Activated CD8-positive, alpha-beta T cell treated with anti-CD3 and anti-CD28 coated beads for 36 hours (primary cell): Measurements from ENCODE around the gene PNPLA7. TPM values are rescaled to one million over a fixed set of nuclear protein-coding genes. Genes with fewer than 3 reads are reported as not detected.

ENCODE experiments used
- ATAC-seq: fragments of 200-7000 bp; cut with Tn5 transposase; one replicate; pipeline ENCODE4 v1.10.0; 2021; ENCODE audit warnings: mild to moderate bottlenecking, moderate library complexity
- CTCF ChIA-PET: fragments of 350-600 bp; sonication (Branson Sonifier 250); formaldehyde crosslinking; loops from one replicate; lab custom pipeline; 2021; ENCODE audit warnings: antibody characterized with exemption; lab: Charles Lee
- POLR2A ChIA-PET: fragments of 350-600 bp; sonication (Branson Sonifier 250); formaldehyde crosslinking; loops from one replicate; lab custom pipeline; 2021; ENCODE audit warnings: antibody characterized with exemption; lab: Charles Lee
- DNase-seq: peaks from one replicate; pipeline ENCODE4 v3.0.0-alpha.2; 2020
- H3K27ac Mint-ChIP-seq: one replicate; pipeline ENCODE4 v1.8.0; 2021; ENCODE audit warnings: mild to moderate bottlenecking, mixed read lengths
- H3K27me3 Mint-ChIP-seq: one replicate; pipeline ENCODE4 v1.8.0; 2021; ENCODE audit warnings: mixed read lengths
- H3K36me3 Mint-ChIP-seq: one replicate; pipeline ENCODE4 v1.8.0; 2021; ENCODE audit warnings: low read depth, mixed read lengths
- H3K4me1 Mint-ChIP-seq: one replicate; pipeline ENCODE4 v1.8.0; 2021; ENCODE audit warnings: low read depth, mixed read lengths
- H3K4me3 Mint-ChIP-seq: one replicate; pipeline ENCODE4 v1.8.0; 2021; ENCODE audit warnings: mild to moderate bottlenecking, moderate library complexity, mixed read lengths
- H3K9me3 Mint-ChIP-seq: one replicate; pipeline ENCODE4 v1.8.0; 2021; ENCODE audit warnings: mixed read lengths
- intact Hi-C: fragments of 100-400 bp; cut with micrococcal nuclease; formaldehyde crosslinking; loops from one replicate; pipeline ENCODE4 v1.10.0; 2022
- total RNA-seq, 2 experiments: library from RNA; stranded (reverse); gene quantifications; one replicate each; pipeline ENCODE4 v1.2.3, GENCODE V29; 2021
- TF ChIP-seq, protein P1 (sequence below): fragments of 200-600 bp; IDR thresholded peaks from one replicate; pipeline ENCODE4 v1.8.0; 2022; ENCODE audit warnings: antibody characterized with exemption, mild to moderate bottlenecking

The PNPLA7 gene
- total RNA-seq, 2 experiments from 2014 or later, result 4.8 to 5.0 TPM

DNA sequence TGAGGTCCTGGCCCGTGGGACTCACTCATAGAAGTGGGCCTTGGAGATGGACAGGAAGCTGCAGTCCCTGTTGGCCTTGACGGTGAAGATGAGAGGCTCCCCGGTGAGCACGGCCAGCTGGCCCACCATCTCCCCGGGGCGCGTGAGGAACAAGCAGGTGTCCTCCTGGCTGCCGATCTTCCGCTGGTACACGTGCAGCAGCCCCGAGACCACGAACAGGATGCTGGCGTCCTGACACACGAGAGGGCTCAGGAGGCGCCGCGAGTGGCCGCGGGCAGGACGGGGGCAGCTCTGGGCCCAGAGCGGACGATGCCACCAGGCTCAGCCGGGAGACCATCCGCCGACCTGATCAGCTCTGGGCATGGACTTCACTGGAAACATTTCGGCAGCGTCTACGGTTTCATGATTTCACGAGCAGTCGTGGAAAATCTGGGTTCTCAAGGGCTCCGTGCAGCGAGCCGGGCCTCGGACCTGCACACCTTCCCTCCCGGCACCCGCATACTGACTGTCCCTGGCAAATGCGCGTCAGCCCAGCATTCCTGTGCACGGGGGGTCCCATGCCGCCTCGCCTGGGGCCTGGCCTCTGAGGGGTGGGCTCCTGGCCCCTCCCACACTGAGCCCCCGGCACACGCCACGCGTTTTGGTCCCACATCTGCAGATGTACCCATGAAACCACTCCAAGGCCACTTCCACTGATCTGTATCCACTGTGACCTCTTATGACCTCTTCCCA lies 49.4 kb downstream of the PNPLA7 start:
- H3K27me3 Mint-ChIP-seq, result no peaks in the 10 kb centered on the region
- H3K36me3 Mint-ChIP-seq, result peaks cover 6% of the 10 kb centered on the region
- no peak overlapping the region for H3K27ac Mint-ChIP-seq
- intact Hi-C loops, result no loop called here
- H3K9me3 Mint-ChIP-seq, result peaks cover 6% of the 10 kb centered on the region
- ATAC-seq, result no peak
- POLR2A ChIA-PET, result interaction anchor here (1.0 kb wide), 1 partner anchor 39 kb away, joined by 3 read pairs; no protein-coding TSS in a partner anchor
- DNase-seq, result no peak
- peaks cover 8% of the 10 kb centered on the region for H3K4me1 Mint-ChIP-seq
- no peak overlapping the region for H3K4me3 Mint-ChIP-seq
- TF ChIP-seq, protein P1, sequence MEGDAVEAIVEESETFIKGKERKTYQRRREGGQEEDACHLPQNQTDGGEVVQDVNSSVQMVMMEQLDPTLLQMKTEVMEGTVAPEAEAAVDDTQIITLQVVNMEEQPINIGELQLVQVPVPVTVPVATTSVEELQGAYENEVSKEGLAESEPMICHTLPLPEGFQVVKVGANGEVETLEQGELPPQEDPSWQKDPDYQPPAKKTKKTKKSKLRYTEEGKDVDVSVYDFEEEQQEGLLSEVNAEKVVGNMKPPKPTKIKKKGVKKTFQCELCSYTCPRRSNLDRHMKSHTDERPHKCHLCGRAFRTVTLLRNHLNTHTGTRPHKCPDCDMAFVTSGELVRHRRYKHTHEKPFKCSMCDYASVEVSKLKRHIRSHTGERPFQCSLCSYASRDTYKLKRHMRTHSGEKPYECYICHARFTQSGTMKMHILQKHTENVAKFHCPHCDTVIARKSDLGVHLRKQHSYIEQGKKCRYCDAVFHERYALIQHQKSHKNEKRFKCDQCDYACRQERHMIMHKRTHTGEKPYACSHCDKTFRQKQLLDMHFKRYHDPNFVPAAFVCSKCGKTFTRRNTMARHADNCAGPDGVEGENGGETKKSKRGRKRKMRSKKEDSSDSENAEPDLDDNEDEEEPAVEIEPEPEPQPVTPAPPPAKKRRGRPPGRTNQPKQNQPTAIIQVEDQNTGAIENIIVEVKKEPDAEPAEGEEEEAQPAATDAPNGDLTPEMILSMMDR, result no peak
- CTCF ChIA-PET, result no interaction called here

DNA sequence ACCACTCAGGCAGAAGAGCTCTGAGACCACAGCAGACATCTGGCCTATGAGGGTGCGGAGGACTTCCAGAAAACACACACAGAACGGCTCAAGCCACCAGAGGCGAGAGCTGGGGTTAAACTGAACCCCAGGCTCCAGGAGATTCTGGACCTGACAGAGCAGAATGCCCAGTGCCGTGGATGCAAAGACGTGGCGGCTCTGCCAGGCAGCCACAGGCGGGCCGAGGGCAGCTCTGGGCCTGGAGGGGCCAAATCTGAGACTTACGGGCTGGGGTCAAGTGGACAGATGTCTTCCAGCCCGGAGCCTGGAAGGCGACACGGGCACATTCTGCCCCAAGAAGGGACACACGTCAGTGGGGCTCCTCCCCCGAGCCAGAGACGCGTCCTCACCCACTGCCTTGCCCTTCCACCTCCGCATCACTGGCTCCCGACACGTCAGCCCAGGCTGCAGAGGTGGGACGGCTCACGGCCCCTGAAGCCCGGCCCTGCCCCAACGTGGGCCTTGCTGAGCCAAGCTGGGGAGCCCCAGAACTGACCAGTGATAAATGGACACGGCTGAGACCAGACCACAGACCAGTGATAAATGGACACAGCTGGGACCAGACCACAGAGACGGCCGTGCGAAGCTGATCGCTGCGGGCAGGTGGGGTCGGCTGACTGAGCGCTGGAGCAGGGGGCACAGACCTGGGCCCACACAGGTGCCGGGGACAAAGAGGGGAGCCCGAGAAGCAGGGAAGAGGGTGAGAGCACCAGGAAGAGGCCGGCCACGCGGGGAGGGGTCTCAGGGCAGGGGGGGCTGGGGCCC lies 50.1 kb downstream of the PNPLA7 start:
- H3K27me3 Mint-ChIP-seq, result no peaks in the 10 kb centered on the region
- TF ChIP-seq, protein P1, result no peak
- peaks cover 6% of the 10 kb centered on the region for H3K36me3 Mint-ChIP-seq
- no peak overlapping the region for H3K27ac Mint-ChIP-seq
- peaks cover 6% of the 10 kb centered on the region for H3K9me3 Mint-ChIP-seq
- H3K4me1 Mint-ChIP-seq, result peaks cover 8% of the 10 kb centered on the region
- H3K4me3 Mint-ChIP-seq, result no peak overlapping the region
- CTCF ChIA-PET, result no interaction called here
- no peak for DNase-seq
- intact Hi-C loops, result no loop called here
- ATAC-seq, result no peak
- POLR2A ChIA-PET, result interaction anchor here (0.6 to 1.0 kb wide), 2 partner anchors 38 to 312 kb away, joined by 3 read pairs; partner anchors contain the start of genes ANAPC2 and SSNA1

DNA sequence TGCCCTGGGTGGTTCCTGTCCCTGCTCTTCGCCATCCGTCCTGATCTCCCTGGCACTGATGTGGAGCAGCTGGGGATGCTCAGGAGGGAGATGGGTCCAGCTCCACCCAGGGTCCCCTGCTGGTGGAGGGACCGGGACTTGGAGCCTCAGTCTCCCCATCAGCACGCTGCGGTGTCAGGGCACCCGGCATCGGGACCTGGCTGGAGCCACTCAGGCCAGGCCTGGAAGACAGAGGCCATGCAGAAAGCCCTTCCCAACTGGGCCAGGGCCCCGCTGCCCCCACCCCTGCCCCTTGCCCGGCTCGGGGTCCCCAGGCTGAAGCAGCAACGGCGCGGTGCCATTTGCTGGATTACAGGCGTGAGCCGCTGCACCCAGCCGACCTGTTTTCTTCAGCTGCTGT lies 50.8 kb downstream of the PNPLA7 start:
- TF ChIP-seq, protein P1, result no peak
- Mint-ChIP-seq H3K4me3 (no peak overlapping the region), H3K27me3 (no peaks in the 10 kb centered on the region), H3K27ac (no peak overlapping the region), H3K9me3 (peaks cover 6% of the 10 kb centered on the region), H3K36me3 (peaks cover 6% of the 10 kb centered on the region), H3K4me1 (peaks cover 8% of the 10 kb centered on the region)
- ATAC-seq (no peak), DNase-seq (no peak)
- ChIA-PET CTCF (no interaction called here), POLR2A (interaction anchor here (0.6 kb wide), 1 partner anchor 311 kb away, joined by 3 read pairs; the partner anchor contains the start of genes ANAPC2 and SSNA1)
- intact Hi-C loops, result no loop called here

DNA sequence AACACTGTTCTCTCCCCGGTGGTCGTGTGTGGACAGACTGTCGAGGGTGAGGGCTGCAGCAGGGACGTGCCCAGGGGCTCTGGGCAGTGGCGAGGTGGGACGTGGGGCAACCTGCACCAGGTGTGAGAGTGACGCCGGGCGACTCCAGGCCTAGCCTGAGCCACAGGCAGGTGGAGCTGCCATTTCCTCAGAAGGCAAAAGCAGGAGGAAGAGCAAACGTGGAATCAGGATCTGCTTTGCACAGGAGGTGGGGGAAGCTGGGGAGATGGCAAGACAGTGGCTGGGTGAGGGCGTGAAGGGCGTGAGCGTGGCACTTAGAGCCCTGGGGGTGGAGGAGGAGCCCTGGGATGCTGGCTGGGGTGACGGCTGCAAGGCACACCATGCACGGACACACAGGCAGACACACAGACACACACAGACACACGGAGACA lies 51.5 kb downstream of the PNPLA7 start:
- H3K9me3 Mint-ChIP-seq, result peaks cover 6% of the 10 kb centered on the region
- H3K27me3 Mint-ChIP-seq, result no peaks in the 10 kb centered on the region
- intact Hi-C loops, result no loop called here
- no peak overlapping the region for H3K4me3 Mint-ChIP-seq
- CTCF ChIA-PET, result no interaction called here
- peaks cover 8% of the 10 kb centered on the region for H3K4me1 Mint-ChIP-seq
- POLR2A ChIA-PET, result no interaction called here
- no peak for DNase-seq
- no peak overlapping the region for H3K27ac Mint-ChIP-seq
- no peak for ATAC-seq
- peaks cover 6% of the 10 kb centered on the region for H3K36me3 Mint-ChIP-seq
- TF ChIP-seq, protein P1, result no peak
